H1 (cell line): Measurements from ENCODE around the gene PDE4DIP. TPM values are rescaled to one million over a fixed set of nuclear protein-coding genes. Genes with fewer than 3 reads are reported as not detected.
A peak's percentile ranks its signal among the peaks of the same experiment; 100 is the strongest.
"Not testable (repeated sequence)": the region's sequence is repeated elsewhere in the genome, so short reads cannot be mapped to it uniquely, and the experiment has no call there.

ENCODE experiments used
- CTCF ChIA-PET: fragments of 300-600 bp; sonication (Branson Sonifier 250); formaldehyde crosslinking; loops from one replicate; lab custom pipeline; 2021; ENCODE audit not compliant: partially characterized antibody; lab: Charles Lee
- POLR2A ChIA-PET: fragments of 300-600 bp; sonication (Branson Sonifier 250); formaldehyde crosslinking; loops from one replicate; lab custom pipeline; 2021; ENCODE audit warnings: inconsistent platforms; ENCODE audit not compliant: partially characterized antibody; lab: Charles Lee
- DNase-seq, 2 experiments: peaks; one replicate each; pipeline versions ENCODE4 v3.0.0 to v3.0.0-alpha.2; 2010 to 2022; ENCODE audit warnings: low spot score in 2 of 2, low read depth in 1 of 2, mixed read lengths in 1 of 2
- FAIRE-seq: peaks from 2 replicates; lab custom pipeline; 2011; peaks lifted over from hg19 to GRCh38; lab: Jason Lieb, UNC
- H2AFZ ChIP-seq: 2 replicates; pipeline ENCODE4 v1.8.1; 2012; ENCODE audit warnings: low read length, inconsistent platforms
- H2AK5ac ChIP-seq: 2 replicates; pipeline ENCODE4 v1.6.1; 2013; ENCODE audit warnings: low read depth, low read length
- H2BK120ac ChIP-seq: replicated peaks from 2 replicates; pipeline ENCODE3; 2013; ENCODE audit warnings: low read depth, low read length, inconsistent platforms
- H2BK12ac ChIP-seq: 2 replicates; pipeline ENCODE4 v1.6.1; 2013; ENCODE audit warnings: low read depth, low read length
- H2BK15ac ChIP-seq: 2 replicates; pipeline ENCODE4 v1.6.1; 2013; ENCODE audit warnings: low read length
- H2BK20ac ChIP-seq: 2 replicates; pipeline ENCODE4 v1.6.1; 2013; ENCODE audit warnings: low read length
- H2BK5ac ChIP-seq: 2 replicates; pipeline ENCODE4 v1.6.1; 2013; ENCODE audit warnings: low read depth, low read length
- H3K14ac ChIP-seq: 2 replicates; pipeline ENCODE4 v1.6.1; 2013; ENCODE audit warnings: inconsistent platforms; ENCODE audit not compliant: insufficient read length
- H3K18ac ChIP-seq: 2 replicates; pipeline ENCODE4 v1.6.1; 2013; ENCODE audit warnings: low read length; ENCODE audit errors: extremely low read depth
- H3K23ac ChIP-seq: 2 replicates; pipeline ENCODE4 v1.6.1; 2013; ENCODE audit warnings: inconsistent platforms; ENCODE audit not compliant: insufficient read length
- H3K23me2 ChIP-seq: 2 replicates; pipeline ENCODE4 v1.6.1; 2013; ENCODE audit warnings: low read depth, low read length
- H3K27ac ChIP-seq: 2 replicates; pipeline ENCODE4 v1.6.1; 2011; ENCODE audit warnings: low read depth, low read length, inconsistent platforms
- H3K27me3 ChIP-seq, 4 experiments: replicated peaks in 1 of 4; 1 replicate in 1 of 4; 2 replicates in 3 of 4; pipeline versions ENCODE4 v1.6.1 to v1.8.1; 2011 to 2013; ENCODE audit warnings: low read length in 3 of 4, mild to moderate bottlenecking in 3 of 4, inconsistent platforms in 2 of 4, mixed read lengths in 2 of 4, moderate library complexity in 1 of 4; ENCODE audit not compliant: control insufficient read depth in 3 of 4, insufficient read depth in 3 of 4; ENCODE audit errors: extremely low read depth in 1 of 4
- H3K36me3 ChIP-seq, 4 experiments: 2 replicates each; pipeline versions ENCODE4 v1.6.1 to v1.8.1; 2011 to 2013; ENCODE audit warnings: mild to moderate bottlenecking in 4 of 4, low read length in 3 of 4, moderate library complexity in 2 of 4, control low read depth in 1 of 4, inconsistent platforms in 1 of 4; ENCODE audit not compliant: insufficient read depth in 4 of 4, control insufficient read depth in 2 of 4
- H3K4ac ChIP-seq: replicated peaks from 2 replicates; pipeline ENCODE3; 2013; ENCODE audit warnings: low read length, low read depth, mixed read lengths, inconsistent platforms; ENCODE audit not compliant: insufficient read length
- H3K4me1 ChIP-seq, 4 experiments: replicated peaks in 1 of 4; 1 replicate in 1 of 4; 2 replicates in 3 of 4; pipeline versions ENCODE4 v1.6.1 to v1.8.1; 2011 to 2013; ENCODE audit warnings: low read length in 3 of 4, inconsistent platforms in 2 of 4, mixed read lengths in 1 of 4; ENCODE audit not compliant: insufficient read depth in 4 of 4, control insufficient read depth in 3 of 4
- H3K4me2 ChIP-seq, 2 experiments: 2 replicates each; pipeline versions ENCODE4 v1.6.1 to v1.8.1; 2011 to 2013; ENCODE audit warnings: low read depth in 2 of 2, low read length in 2 of 2, control low read depth in 1 of 2, inconsistent platforms in 1 of 2, mild to moderate bottlenecking in 1 of 2; ENCODE audit not compliant: insufficient read depth in 1 of 2
- H3K4me3 ChIP-seq, 4 experiments: fragments of 200-600, 300-600 bp in 1 of 4; sonication (generic), shearing (Covaris generic), sonication (Bioruptor Twin) in 1 of 4; 2 replicates each; pipeline versions ENCODE4 v1.5.1 to v1.8.1; 2011 to 2016; ENCODE audit warnings: low read length in 4 of 4, low read depth in 3 of 4, control low read depth in 2 of 4, inconsistent platforms in 2 of 4, mild to moderate bottlenecking in 2 of 4, mixed read lengths in 1 of 4, moderate library complexity in 1 of 4; ENCODE audit not compliant: insufficient read depth in 2 of 4; ENCODE audit errors: extremely low read depth in 1 of 4
- H3K56ac ChIP-seq: replicated peaks from 2 replicates; pipeline ENCODE3; 2013; ENCODE audit warnings: low read depth, mild to moderate bottlenecking, mixed read lengths, low read length, inconsistent platforms; ENCODE audit not compliant: insufficient read length
- H3K79me1 ChIP-seq: 2 replicates; pipeline ENCODE4 v1.6.1; 2013; ENCODE audit warnings: low read depth, low read length, control low read depth
- H3K79me2 ChIP-seq, 2 experiments: 2 replicates each; pipeline versions ENCODE4 v1.6.1 to v1.8.1; 2012 to 2013; ENCODE audit warnings: low read length in 2 of 2, mild to moderate bottlenecking in 2 of 2, inconsistent platforms in 1 of 2; ENCODE audit not compliant: insufficient read depth in 2 of 2, control insufficient read depth in 1 of 2
- H3K9ac ChIP-seq, 4 experiments: replicated peaks in 1 of 4; 1 replicate in 1 of 4; 2 replicates in 3 of 4; pipeline versions ENCODE4 v1.6.1 to v1.8.1; 2011 to 2013; ENCODE audit warnings: low read depth in 3 of 4, low read length in 3 of 4, control low read depth in 2 of 4, mild to moderate bottlenecking in 2 of 4, moderate library complexity in 2 of 4, inconsistent platforms in 1 of 4; ENCODE audit errors: extremely low read depth in 1 of 4
- H3K9me3 ChIP-seq, 2 experiments: 2 replicates each; pipeline versions ENCODE4 v1.6.1 to v1.8.1; 2012 to 2013; ENCODE audit warnings: mild to moderate bottlenecking in 2 of 2, moderate library complexity in 2 of 2, control low read depth in 1 of 2, inconsistent platforms in 1 of 2, low read depth in 1 of 2, low read length in 1 of 2, mixed read lengths in 1 of 2; ENCODE audit not compliant: insufficient read depth in 2 of 2
- H4K20me1 ChIP-seq, 2 experiments: replicated peaks in 1 of 2; 2 replicates each; pipeline versions ENCODE3 to v1.8.1; 2011 to 2013; ENCODE audit warnings: inconsistent platforms in 2 of 2, low read length in 2 of 2, mild to moderate bottlenecking in 1 of 2; ENCODE audit not compliant: insufficient read depth in 2 of 2, control insufficient read depth in 1 of 2
- H4K5ac ChIP-seq: 2 replicates; pipeline ENCODE4 v1.6.1; 2013; ENCODE audit warnings: low read length, low read depth, mixed read lengths, inconsistent platforms; ENCODE audit not compliant: insufficient read length
- H4K8ac ChIP-seq: 2 replicates; pipeline ENCODE4 v1.8.0; 2013; ENCODE audit warnings: mild to moderate bottlenecking, moderate library complexity, low read length, inconsistent platforms; ENCODE audit not compliant: insufficient read depth; ENCODE audit errors: extremely low read depth
- H4K91ac ChIP-seq: replicated peaks from 2 replicates; pipeline ENCODE3; 2013; ENCODE audit warnings: low read length, mixed read lengths, inconsistent platforms; ENCODE audit not compliant: insufficient read length
- WGBS, 2 experiments: shearing (Covaris generic) in 1 of 2; methylation state at CpG; one replicate each; pipeline versions ENCODE4 v1.1.6 to v1.1.7; 2013 to 2015; ENCODE audit warnings: low lambda C conversion rate in 2 of 2, mixed read lengths in 2 of 2, inconsistent platforms in 1 of 2, low coverage in 1 of 2, missing lambda C conversion rate in 1 of 2; ENCODE audit not compliant: insufficient replicate concordance in 2 of 2, insufficient coverage in 1 of 2, insufficient read length in 1 of 2; ENCODE audit errors: extremely low coverage in 1 of 2, missing lambda C conversion rate in 1 of 2; 5-methylcytosine and 5-hydroxymethylcytosine counted together
- polyA plus RNA-seq, 7 experiments: library from polyadenylated mRNA; depleted of rRNA in 3 of 7; stranded (reverse) in 5 of 7; unstranded in 2 of 7; fragments of >200 nt in 5 of 7; fragments of 200-250 nt in 2 of 7; gene quantifications; 1 replicate in 5 of 7; 2 replicates in 1 of 7; 4 replicates in 1 of 7; pipeline versions ENCODE4 v1.2.1 to v1.2.3, GENCODE V29; 2011 to 2013; ENCODE audit warnings: missing spikeins in 2 of 7, mixed read lengths in 2 of 7
- total RNA-seq: library from RNA; stranded (reverse); fragmentation: NEBNext Ultra II Directional; extraction: Animal tissue kit (Norgen Biotek cat#: 25700); gene quantifications from 2 replicates; pipeline ENCODE4 v1.2.1, GENCODE V29; 2021

Gene PDE4DIP
- total and polyA plus RNA-seq, 2 of the 8 experiments (the other 6 are each of a cell fraction or from before 2014, with no cell fraction given) = 8.4 to 40.5 TPM

- H3K36me3 ChIP-seq, H2AK5ac ChIP-seq, H3K18ac ChIP-seq, H3K14ac ChIP-seq, H3K79me1 ChIP-seq, H3K79me2 ChIP-seq, H3K23me2 ChIP-seq, H4K91ac ChIP-seq, H2BK12ac ChIP-seq, H3K4me1 ChIP-seq, H4K20me1 ChIP-seq, H3K23ac ChIP-seq, H2AFZ ChIP-seq, H3K4me3 ChIP-seq, H3K27me3 ChIP-seq, DNase-seq, H3K4ac ChIP-seq, H3K9ac ChIP-seq, H2BK5ac ChIP-seq, H2BK20ac ChIP-seq, H4K5ac ChIP-seq, CTCF ChIA-PET, H3K27ac ChIP-seq, H3K4me2 ChIP-seq, H4K8ac ChIP-seq, H2BK120ac ChIP-seq, H2BK15ac ChIP-seq, H3K9me3 ChIP-seq, POLR2A ChIA-PET, H3K56ac ChIP-seq: not testable (repeated sequence)
- 17% methylated on average over 1 of the region's 3 CpGs; no CpG with 5 or more reads in 1 of the 2 experiments for WGBS, 2 experiments
- FAIRE-seq = peak; percentile 87
These were observed 79.6 kb downstream of the PDE4DIP start for GRCh38 chr1:148923798-148924197.

- H2BK120ac ChIP-seq, H2AFZ ChIP-seq, H2BK12ac ChIP-seq, H3K9me3 ChIP-seq, H4K91ac ChIP-seq, H3K79me1 ChIP-seq, H2BK20ac ChIP-seq, H2BK5ac ChIP-seq, H3K36me3 ChIP-seq, H4K8ac ChIP-seq, H3K79me2 ChIP-seq, H2BK15ac ChIP-seq, DNase-seq, H3K23ac ChIP-seq, H3K4me2 ChIP-seq, H3K18ac ChIP-seq, H2AK5ac ChIP-seq, H3K4me1 ChIP-seq, H3K27ac ChIP-seq, POLR2A ChIA-PET, FAIRE-seq, H4K20me1 ChIP-seq, H3K27me3 ChIP-seq, H3K14ac ChIP-seq, H4K5ac ChIP-seq, H3K9ac ChIP-seq, CTCF ChIA-PET, H3K56ac ChIP-seq, H3K4me3 ChIP-seq, H3K23me2 ChIP-seq, H3K4ac ChIP-seq: not testable (repeated sequence)
- no CpG with 5 or more reads among the region's 1 CpG for WGBS, 2 experiments
These were observed 83.4 kb downstream of the PDE4DIP start for GRCh38 chr1:148927645-148928044.
